GM12878 (cell line): ENCODE measurements around the gene CELF2. TPM values are rescaled to one million over a fixed set of nuclear protein-coding genes. Genes with fewer than 3 reads are reported as not detected.

Experiments
- ATAC-seq: fragments of 200-7000 bp; cut with Tn5 transposase; 3 replicates; pipeline ENCODE4 v1.9.1; 2020; ENCODE audit warnings: mild to moderate bottlenecking, moderate library complexity
- BruUV-seq: library from RNA; stranded (reverse); fragments of 400-500 nt; replicated peaks from 2 replicates; lab custom pipeline; 2021; lab: Mats Ljungman, UMichigan
- CTCF ChIA-PET: fragments of 300-600 bp; sonication (Branson Sonifier 250); formaldehyde crosslinking; extraction: SDS; loops from one replicate; lab custom pipeline; 2021; ENCODE audit warnings: inconsistent platforms; lab: Yijun Ruan, JAX
- POLR2A ChIA-PET: fragments of 350-600 bp; formaldehyde crosslinking; extraction: SDS; loops from one replicate; lab custom pipeline; 2021; ENCODE audit warnings: inconsistent platforms; lab: Charles Lee
- RAD21 ChIA-PET: fragments of 300-600 bp; sonication (Branson Sonifier 250); formaldehyde crosslinking; loops from one replicate; lab custom pipeline; 2023; ENCODE audit warnings: antibody characterized with exemption; ENCODE audit not compliant: unreplicated experiment; lab: Charles Lee
- SMC1A ChIA-PET: fragments of 300-600 bp; sonication (Branson Sonifier 250); formaldehyde crosslinking; loops from one replicate; lab custom pipeline; 2023; ENCODE audit not compliant: unreplicated experiment, uncharacterized antibody; lab: Charles Lee
- DNase-seq: peaks from one replicate; pipeline ENCODE4 v3.0.0-alpha.2; 2011; ENCODE audit warnings: low read depth, low spot score
- FAIRE-seq: peaks from 3 replicates; lab custom pipeline; 2011; peaks lifted over from hg19 to GRCh38; lab: Jason Lieb, UNC
- H2AFZ ChIP-seq: 2 replicates; pipeline ENCODE4 v1.6.0; 2011; ENCODE audit warnings: low read depth, low read length, control low read depth; ENCODE audit not compliant: control insufficient read depth
- H3K27ac ChIP-seq: 2 replicates; pipeline ENCODE4 v1.5.1; 2011; ENCODE audit warnings: control low read depth; ENCODE audit not compliant: control insufficient read depth, insufficient read depth
- H3K27me3 ChIP-seq, 2 experiments: replicated peaks in 1 of 2; 2 replicates each; pipeline versions ENCODE4 v1.6.0 to v1.6.1; 2011; ENCODE audit warnings: low read length in 1 of 2; ENCODE audit not compliant: control insufficient read depth in 2 of 2, insufficient read depth in 2 of 2
- H3K36me3 ChIP-seq, 2 experiments: 2 replicates each; pipeline ENCODE4 v1.5.1; 2011; ENCODE audit warnings: low read length in 1 of 2; ENCODE audit not compliant: control insufficient read depth in 2 of 2, insufficient read depth in 2 of 2
- H3K4me1 ChIP-seq: 2 replicates; pipeline ENCODE4 v1.6.1; 2011; ENCODE audit warnings: mild to moderate bottlenecking, low read length, moderate library complexity, mixed read lengths; ENCODE audit not compliant: control insufficient read depth, insufficient read depth
- H3K4me2 ChIP-seq: 2 replicates; pipeline ENCODE4 v1.6.0; 2011; ENCODE audit warnings: control low read depth; ENCODE audit not compliant: control insufficient read depth, insufficient read depth
- H3K4me3 ChIP-seq: fragments of 200-600 bp; sonication (generic); 2 replicates; pipeline ENCODE4 v1.5.1; 2016
- H3K79me2 ChIP-seq: 2 replicates; pipeline ENCODE4 v1.6.0; 2011; ENCODE audit warnings: low read length; ENCODE audit not compliant: control insufficient read depth, insufficient read depth
- H3K9ac ChIP-seq: 2 replicates; pipeline ENCODE4 v1.8.0; 2011; ENCODE audit warnings: low read length, control low read depth, mixed read lengths; ENCODE audit not compliant: control insufficient read depth, insufficient read depth
- H3K9me3 ChIP-seq: replicated peaks from 3 replicates; pipeline ENCODE4 v1.5.1; 2011; ENCODE audit warnings: mild to moderate bottlenecking, low read length; ENCODE audit not compliant: control insufficient read depth, insufficient read depth
- H4K20me1 ChIP-seq: 2 replicates; pipeline ENCODE4 v1.6.0; 2011; ENCODE audit not compliant: control insufficient read depth, insufficient read depth
- ATF7 ChIP-seq: fragments of 450-650 bp; IDR thresholded peaks from 2 replicates; pipeline ENCODE4 v1.6.1; 2016; ENCODE audit warnings: low read depth, mild to moderate bottlenecking
- BHLHE40 ChIP-seq, 2 experiments: fragments of 450-650 bp in 1 of 2; IDR thresholded peaks; 2 replicates each; pipeline ENCODE4 v1.6.1; 2011 to 2017; ENCODE audit warnings: low read depth in 2 of 2, borderline replicate concordance in 1 of 2, improper control_type of control experiment in 1 of 2, low read length in 1 of 2, mild to moderate bottlenecking in 1 of 2
- BMI1 ChIP-seq: fragments of 450-650 bp; IDR thresholded peaks from 2 replicates; pipeline ENCODE4 v1.6.1; 2016; ENCODE audit warnings: mild to moderate bottlenecking, moderate library complexity, borderline replicate concordance
- BRCA1 ChIP-seq: IDR thresholded peaks from 2 replicates; pipeline ENCODE4 v1.6.1; 2011; ENCODE audit warnings: low read depth, low read length, improper control_type of control experiment
- CBFB ChIP-seq: IDR thresholded peaks from 2 replicates; pipeline ENCODE4 v1.6.1; 2016; ENCODE audit warnings: antibody characterized with exemption, low read depth
- CBX5 ChIP-seq: sonication (generic); IDR thresholded peaks from 2 replicates; pipeline ENCODE4 v1.6.1; 2016; ENCODE audit warnings: low read depth, moderate library complexity, mild to moderate bottlenecking, inconsistent platforms
- CEBPZ ChIP-seq: fragments of 150-350 bp; IDR thresholded peaks from 2 replicates; pipeline ENCODE4 v1.6.1; 2016; ENCODE audit warnings: low read depth, low read length
- CHD4 ChIP-seq: fragments of 200-600 bp; sonication (generic); IDR thresholded peaks from 2 replicates; pipeline ENCODE4 v1.6.1; 2016; ENCODE audit warnings: mild to moderate bottlenecking
- HSF1 ChIP-seq: fragments of 150-350 bp; IDR thresholded peaks from 2 replicates; pipeline ENCODE4 v1.6.1; 2014; ENCODE audit warnings: mild to moderate bottlenecking, low read depth, low read length
- PKNOX1 ChIP-seq: fragments of 450-650 bp; IDR thresholded peaks from 2 replicates; pipeline ENCODE4 v1.6.1; 2016; ENCODE audit warnings: mild to moderate bottlenecking
- POLR2AphosphoS5 ChIP-seq: IDR thresholded peaks from 2 replicates; pipeline ENCODE4 v1.6.1; 2011; ENCODE audit warnings: mild to moderate bottlenecking, low read length, inconsistent platforms
- ZNF687 ChIP-seq: fragments of 450-650 bp; IDR thresholded peaks from 2 replicates; pipeline ENCODE4 v1.6.1; 2017; ENCODE audit warnings: mild to moderate bottlenecking, moderate library complexity
- WGBS: methylation state at CpG from one replicate; pipeline ENCODE4 v1.1.6; 2016; ENCODE audit warnings: low lambda C conversion rate; ENCODE audit not compliant: insufficient replicate concordance, insufficient coverage; ENCODE audit errors: missing lambda C conversion rate; 5-methylcytosine and 5-hydroxymethylcytosine counted together
- in situ Hi-C: fragments of 300-500 bp; cut with MboI; formaldehyde crosslinking; loops from 9 replicates; pipeline ENCODE4 v1.14.3; 2018; ENCODE audit warnings: mixed read lengths
- intact Hi-C: fragments of 100-400 bp; cut with micrococcal nuclease; formaldehyde crosslinking; loops from one replicate; pipeline ENCODE4 v1.14.2; 2022; ENCODE audit not compliant: unreplicated experiment
- polyA plus RNA-seq, 11 experiments: library from polyadenylated mRNA; depleted of rRNA in 4 of 11; unstranded in 6 of 11; stranded (reverse) in 5 of 11; fragments of >200 nt; fragmentation: Nextera tagmentation in 4 of 11; fragmentation: Illumina TruSeq in 1 of 11; extraction: Ambion mirVana in 4 of 11; extraction: Trizol in 1 of 11; gene quantifications; 1 replicate in 1 of 11; 2 replicates in 10 of 11; pipeline versions ENCODE4 v1.2.1 to v1.2.3, GENCODE V29; 2011 to 2016; ENCODE audit warnings: inconsistent platforms in 2 of 11, missing spikeins in 2 of 11, low read depth in 1 of 11
- total RNA-seq, 4 experiments: library from RNA; depleted of rRNA in 3 of 4; stranded (reverse); fragments of >200 nt in 3 of 4; fragmentation: Illumina TruSeq in 1 of 4; extraction: Trizol in 1 of 4; gene quantifications; 2 replicates each; pipeline versions ENCODE4 v1.2.1 to v1.2.3, GENCODE V29; 2013 to 2021

CELF2 gene
- total and polyA plus RNA-seq, 10 of the 15 experiments (the other 5 are each of a cell fraction or from before 2014, with no cell fraction given) = 20.8 to 129 (median 86.3) TPM

- ATAC-seq = no peak
- CTCF ChIA-PET = interaction anchor here (1.9 kb wide), 1 partner anchor 198 kb away, joined by 5 read pairs; no protein-coding TSS in a partner anchor
- TF ChIP-seq CHD4 (no peak), CBFB (no peak), HSF1 (no peak), BMI1 (no peak), BHLHE40 (IDR thresholded peaks at IDR 0.05; ENCODE audit: borderline replicate concordance in 1 of 2, low read depth in 2 of 2, low read length in 1 of 2) (no peak), ATF7 (no peak), POLR2AphosphoS5 (no peak), CBX5 (no peak), BRCA1 (no peak), ZNF687 (no peak), CEBPZ (no peak), PKNOX1 (no peak)
Measured at GRCh38 chr10:11311027-11311426, 293.4 kb downstream of the CELF2 start.

More at GRCh38 chr10:11311027-11311426, 293.4 kb downstream of the CELF2 start:
- Histone ChIP-seq H4K20me1 (no peaks in the 10 kb centered on the region), H2AFZ (no peak overlapping the region), H3K27ac (no peak overlapping the region), H3K36me3 (peaks cover 26 to 59% of the 10 kb centered on the region in 2 experiments), H3K79me2 (no peaks in the 10 kb centered on the region), H3K4me3 (no peak overlapping the region), H3K4me2 (no peak overlapping the region), H3K9me3 (peaks cover 23% of the 10 kb centered on the region; the same call in 2 of the 3 replicates), H3K27me3 (no peaks in the 10 kb centered on the region), H3K4me1 (no peaks in the 10 kb centered on the region), H3K9ac (no peak overlapping the region)
- 73% methylated on average over 2 of the region's 2 CpGs for WGBS
- DNase-seq = no peak
- ChIA-PET POLR2A (interaction anchor here (0.6 kb wide), 1 partner anchor 485 kb away, joined by 5 read pairs; no protein-coding TSS in a partner anchor), SMC1A (interaction anchor here (0.7 to 1.2 kb wide), 3 partner anchors 9 to 34 kb away, joined by 3 to 4 read pairs (median 3); no protein-coding TSS in a partner anchor), RAD21 (no interaction called here)
- no peak for FAIRE-seq
- no TSS peak for BruUV-seq
- in situ Hi-C loops = no loop called here
- intact Hi-C loops = no loop called here
